DMS53 (cell line): ENCODE data around the gene FMNL1.
"Not testable (repeated sequence)": the region's sequence is repeated elsewhere in the genome, so short reads cannot be mapped to it uniquely, and the experiment has no call there.

Experiments
- DNase-seq: peaks from one replicate; lab custom pipeline; 2025; lab: John Stamatoyannopoulos, UW

Gene FMNL1

GRCh38 chr17:45221081-45222013 lies at the start of gene FMNL1:
Gene FMNL1 (plus strand): TSS chr17:45221885. CDS start chr17:45222125, 240 bp downstream.
- DNase-seq: peak; percentile 58

- no peak for DNase-seq
Observed at GRCh38 chr17:45172232-45172540, 49.5 kb upstream of the FMNL1 start.

DNA sequence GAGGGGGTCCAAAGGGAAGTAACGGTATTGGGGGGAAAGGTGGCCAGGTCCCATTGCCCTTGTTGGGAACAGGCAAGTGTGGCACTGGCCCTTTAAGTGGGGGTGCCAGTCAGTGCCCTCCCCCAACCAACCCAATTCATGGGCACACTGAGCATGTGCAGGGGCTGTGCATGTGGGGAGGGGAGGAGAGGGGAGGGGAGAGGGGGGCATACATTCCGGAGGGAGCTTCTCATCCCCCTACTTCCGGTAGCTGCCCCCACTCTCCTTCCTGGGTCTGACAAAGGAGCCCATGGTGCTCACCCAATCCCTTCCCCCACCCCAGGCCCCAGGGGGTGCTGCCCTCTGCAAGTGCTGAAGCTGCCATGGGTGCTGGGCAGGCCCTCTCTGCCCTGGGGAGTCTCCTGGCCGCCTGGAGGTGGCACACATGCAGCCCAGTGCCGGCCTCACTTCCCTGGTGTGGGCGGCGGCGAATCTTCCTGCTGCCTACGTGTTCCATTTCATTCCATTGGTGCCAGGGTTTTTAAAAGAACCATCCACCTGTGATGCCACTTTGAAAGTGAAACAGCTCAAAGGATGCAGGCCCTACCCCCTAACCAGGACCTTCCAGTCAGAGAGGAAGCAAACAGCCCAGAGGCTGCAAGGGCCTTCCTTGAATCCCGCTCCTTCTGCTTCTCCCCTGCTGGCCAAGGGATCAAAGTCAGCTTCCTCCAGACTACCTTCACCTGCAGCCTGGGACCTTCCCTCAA lies 49.0 kb upstream of the FMNL1 start:
- no peak for DNase-seq

GRCh38 chr17:45175759-45176115 lies 45.9 kb upstream of the FMNL1 start:
- DNase-seq: no peak

DNA sequence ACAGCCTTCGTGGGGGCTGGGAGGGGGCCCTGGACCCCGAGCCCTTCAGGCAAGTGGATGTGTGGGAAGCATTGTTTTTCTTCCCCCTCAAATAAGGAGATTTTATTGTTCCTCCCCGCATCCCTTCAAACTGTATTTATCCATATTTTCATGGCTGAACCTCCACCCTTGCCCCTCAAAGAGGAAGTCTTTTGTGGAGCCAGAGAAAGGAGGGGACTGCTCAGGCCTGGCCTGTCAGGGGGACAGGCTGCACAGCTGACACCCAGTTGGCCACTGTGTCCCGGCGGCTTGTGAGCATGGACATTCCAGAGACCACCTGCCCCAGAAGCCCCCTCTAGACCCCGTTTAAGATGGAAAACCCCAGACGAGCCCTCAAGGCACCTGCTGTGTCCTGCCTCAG lies 44.1 kb upstream of the FMNL1 start:
- no peak for DNase-seq

GRCh38 chr17:45184144-45184543 lies 37.5 kb upstream of the FMNL1 start:
- DNase-seq: no peak

GRCh38 chr17:45186801-45187354 lies 34.8 kb upstream of the FMNL1 start:
- DNase-seq: no peak

- DNase-seq: no peak
Observed at GRCh38 chr17:45189009-45189408, 32.7 kb upstream of the FMNL1 start.

- DNase-seq: no peak
Observed at GRCh38 chr17:45190503-45191255, 31.0 kb upstream of the FMNL1 start.

DNA sequence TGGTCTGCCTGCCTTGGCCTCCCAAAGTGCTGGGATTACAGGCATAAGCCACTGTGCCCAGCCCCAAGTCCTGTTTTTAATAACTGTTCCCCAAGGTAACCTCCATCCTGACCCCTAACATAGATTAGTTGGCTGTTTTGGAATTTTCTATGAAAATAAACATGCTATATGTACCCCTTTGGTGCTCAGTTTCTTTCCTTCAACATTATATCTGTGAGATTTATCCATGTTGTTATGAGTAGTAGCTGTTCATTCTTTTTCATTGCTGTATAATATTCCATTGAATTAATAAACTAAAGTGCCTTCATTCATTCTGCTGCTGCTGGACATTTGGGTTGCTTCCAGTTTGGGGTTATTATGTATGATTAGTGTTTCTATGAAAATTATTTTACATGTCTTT lies 26.3 kb upstream of the FMNL1 start:
- no peak for DNase-seq

DNA sequence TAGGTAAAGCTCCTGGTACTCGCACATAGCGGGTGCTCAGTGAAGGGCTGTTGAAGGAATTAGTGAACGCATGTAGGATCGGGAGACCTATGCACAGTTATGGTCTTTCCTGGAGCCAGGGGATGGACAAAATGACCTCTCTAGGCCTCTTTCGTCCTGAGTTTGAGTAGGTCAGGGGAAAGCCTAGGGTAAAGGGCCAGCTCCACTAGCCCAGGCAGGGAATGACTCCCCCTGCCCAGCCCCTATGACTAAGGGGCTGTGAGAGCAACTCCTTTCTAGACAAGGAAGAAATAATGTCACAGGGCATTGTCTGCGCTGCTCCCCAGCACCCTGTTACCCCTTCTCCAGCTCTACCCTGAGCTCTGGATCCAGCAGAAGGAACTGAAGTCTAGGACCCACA lies 24.6 kb upstream of the FMNL1 start:
- no peak for DNase-seq

DNA sequence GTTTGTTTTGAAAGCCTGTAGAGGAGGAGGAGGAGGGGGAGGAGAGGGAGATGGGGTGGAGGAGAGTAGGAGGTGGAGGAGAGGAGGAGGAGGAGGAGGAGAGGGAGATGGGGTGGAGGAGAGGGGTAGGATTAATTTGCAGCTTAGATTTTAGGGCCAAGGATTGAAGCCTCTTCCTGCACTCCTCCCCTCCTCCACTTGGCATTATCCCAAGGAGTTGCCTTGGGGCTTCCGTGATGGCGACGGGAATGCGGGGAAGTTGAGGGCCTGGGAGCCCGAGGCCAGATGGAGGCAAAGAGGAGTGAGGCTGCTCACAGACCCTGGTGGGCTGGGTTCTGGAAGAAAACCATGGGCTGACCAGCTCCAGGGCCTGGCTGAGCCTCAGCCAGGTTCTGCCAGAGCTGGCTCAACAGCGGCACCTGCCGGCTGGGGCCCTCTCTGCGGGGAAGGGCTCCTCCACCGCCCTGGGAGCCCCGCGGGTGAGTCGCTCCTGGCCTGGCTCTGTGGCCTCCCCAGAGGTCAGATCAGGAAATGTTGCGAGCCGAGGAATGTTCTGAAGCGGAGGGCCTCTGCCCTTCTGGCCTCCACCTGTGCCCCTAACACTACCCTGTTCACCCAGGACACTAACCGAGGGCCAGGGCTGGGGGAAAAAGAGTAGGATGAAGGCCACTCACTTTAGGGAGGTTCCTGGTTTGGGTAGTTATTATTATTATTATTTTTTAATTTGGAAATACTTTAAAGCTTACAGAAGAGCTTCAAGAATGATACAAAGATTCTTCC lies 23.9 kb upstream of the FMNL1 start:
- peak; percentile 94 for DNase-seq

DNA sequence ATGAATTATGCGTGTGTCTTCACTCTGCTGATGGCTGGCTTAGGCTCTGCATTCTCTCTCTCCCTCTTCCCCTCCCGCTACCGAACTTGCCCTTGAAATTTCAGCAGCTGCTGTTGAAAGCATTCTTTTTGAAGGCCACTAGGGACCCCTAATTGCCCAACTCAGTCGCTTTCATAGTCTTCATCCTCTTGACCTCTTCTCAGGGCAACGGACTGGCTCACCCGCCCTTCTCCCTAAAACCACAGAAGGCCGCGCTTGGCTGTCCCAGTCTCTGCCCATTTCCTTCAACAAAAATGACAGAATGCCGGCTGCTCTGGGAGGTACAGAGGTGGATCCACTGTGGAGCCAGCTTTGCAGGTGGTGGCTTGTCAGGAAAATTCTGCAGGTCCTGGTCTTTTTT lies 21.0 kb upstream of the FMNL1 start:
- no peak for DNase-seq

GRCh38 chr17:45201457-45201856 lies 20.2 kb upstream of the FMNL1 start:
- no peak for DNase-seq

DNA sequence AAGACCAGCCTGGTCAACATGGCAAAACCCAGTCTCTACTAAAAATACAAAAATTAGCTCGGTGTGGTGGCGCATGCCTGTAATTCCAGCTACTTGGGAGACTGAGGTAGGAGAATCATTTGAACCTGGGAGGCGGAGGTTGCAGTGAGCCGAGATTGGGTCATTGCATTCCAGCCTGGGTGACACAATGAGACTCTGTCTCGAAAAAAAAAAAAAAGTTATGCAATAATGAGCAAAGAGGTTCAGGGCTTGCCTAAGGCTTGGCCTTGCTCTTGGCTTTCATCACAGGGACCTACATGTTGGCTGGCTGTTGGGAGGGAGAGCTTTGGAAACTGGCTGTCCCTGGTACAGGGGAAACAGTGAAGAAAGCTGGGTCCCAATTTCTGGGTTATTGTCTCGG lies 19.8 kb upstream of the FMNL1 start:
- DNase-seq: not testable (repeated sequence)

DNA sequence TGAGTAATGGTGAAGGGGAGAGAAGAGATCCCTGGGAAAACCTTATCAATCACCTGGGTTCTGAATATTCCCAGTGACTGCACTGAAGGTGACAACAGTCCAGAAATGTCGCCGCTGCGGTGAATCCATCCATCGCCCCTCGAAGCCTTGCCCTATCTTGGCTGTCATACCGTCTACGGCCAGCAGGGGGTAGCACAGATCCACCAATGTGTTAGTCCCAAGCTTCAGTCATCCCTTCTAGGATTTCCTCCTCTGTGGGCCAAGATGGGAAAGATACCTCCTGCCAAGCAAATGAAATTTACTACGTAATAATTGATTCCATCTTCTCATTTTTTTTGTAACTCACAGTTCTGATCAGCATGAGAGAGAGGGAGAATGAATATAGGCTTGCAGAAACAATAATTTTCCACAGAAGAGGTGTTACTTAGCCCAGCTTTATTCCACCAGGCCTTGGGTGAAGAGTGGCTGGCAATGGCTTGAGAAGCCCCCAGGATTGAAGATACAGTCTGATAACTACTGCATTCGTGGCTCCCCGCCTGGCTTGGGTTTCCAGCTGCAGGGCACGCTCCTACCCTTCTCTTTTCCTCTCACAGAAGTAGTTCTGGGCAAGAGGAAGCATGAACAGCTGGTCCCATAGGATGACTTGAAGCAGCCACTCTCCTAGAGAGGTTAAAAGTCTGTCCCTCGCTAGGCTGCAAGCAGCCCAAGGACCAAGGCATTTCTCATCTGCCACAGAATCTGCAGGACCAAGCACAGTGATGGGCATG lies 2.6 kb upstream of the FMNL1 start:
- DNase-seq: peak; percentile 88

DNA sequence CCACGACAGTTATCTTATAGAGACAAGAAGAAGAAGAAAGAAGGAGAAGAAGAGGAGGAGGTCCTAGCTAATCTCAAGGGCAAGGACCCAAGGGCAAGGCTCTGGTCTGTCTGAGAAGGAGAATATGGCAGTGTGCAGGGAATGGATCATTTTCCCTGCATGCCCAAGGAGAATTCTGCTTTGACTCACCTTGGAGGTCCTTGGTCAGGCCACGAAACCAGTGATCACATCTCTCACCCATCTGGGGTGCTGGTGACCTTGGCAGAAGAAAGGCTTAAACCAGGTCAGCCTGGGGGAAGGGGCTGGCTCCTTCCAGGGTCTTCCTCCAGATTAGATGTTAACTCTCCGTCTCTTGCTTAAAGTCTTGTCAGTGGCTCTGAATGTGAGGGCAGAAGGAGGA lies 1.6 kb upstream of the FMNL1 start:
- DNase-seq: no peak

GRCh38 chr17:45222014-45222288 lies 266 bp downstream of the FMNL1 start:
- no peak for DNase-seq

- DNase-seq: peak; percentile 34
Observed at GRCh38 chr17:45222289-45222995, 757 bp downstream of the FMNL1 start.

DNA sequence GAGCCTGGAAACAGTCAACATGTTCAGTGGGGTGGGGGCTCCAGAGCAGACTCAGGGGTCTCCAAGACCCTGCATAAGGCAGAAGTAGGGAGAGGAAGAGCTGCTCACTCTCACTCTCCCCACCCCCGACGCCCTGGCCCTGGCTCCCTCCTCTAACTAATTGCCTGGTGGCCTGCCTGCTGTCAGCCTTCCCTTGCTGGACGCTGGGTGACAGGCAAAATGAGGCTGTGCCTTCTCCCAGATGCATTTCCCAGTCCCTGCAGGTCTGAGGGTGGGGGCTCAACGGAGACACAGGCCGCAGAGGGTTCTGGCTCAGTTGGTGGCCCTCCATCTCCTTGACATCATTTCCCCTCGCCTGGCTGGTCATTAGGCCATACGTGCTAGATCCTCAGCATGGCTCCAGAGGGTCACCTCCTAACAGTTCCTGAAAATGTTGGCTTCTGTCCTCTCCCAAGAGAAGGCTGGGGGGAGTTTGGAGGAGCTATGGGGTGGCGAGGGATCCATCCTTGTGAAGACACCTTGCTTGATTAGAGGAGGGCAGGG lies 1.4 kb downstream of the FMNL1 start:
- DNase-seq: no peak
